NCI-H345 treated with DMSO at 0.1 percent for 48 hours (cell line): ENCODE measurements around the gene RHBDD1.
A peak's percentile ranks its signal among the peaks of the same experiment; 100 is the strongest.

ENCODE experiments used
- DNase-seq: peaks from one replicate; lab custom pipeline; 2025; ENCODE audit not compliant: unreplicated experiment; lab: John Stamatoyannopoulos, UW

RHBDD1 gene

GRCh38 chr2:226883296-226883795 lies 47.5 kb downstream of the RHBDD1 start:
- DNase-seq, result no peak

GRCh38 chr2:226884166-226884565 lies 48.3 kb downstream of the RHBDD1 start:
- DNase-seq, result no peak

GRCh38 chr2:226885769-226886435 lies 50.0 kb downstream of the RHBDD1 start:
- no peak for DNase-seq

- no peak for DNase-seq
Observed at GRCh38 chr2:226887940-226888339, 52.1 kb downstream of the RHBDD1 start.

GRCh38 chr2:226888378-226888965 lies 52.6 kb downstream of the RHBDD1 start:
- no peak for DNase-seq

- no peak for DNase-seq
Observed at GRCh38 chr2:226888971-226889370, 53.1 kb downstream of the RHBDD1 start.

- no peak for DNase-seq
Observed at GRCh38 chr2:226890286-226890685, 54.4 kb downstream of the RHBDD1 start.

- DNase-seq, result no peak
Observed at GRCh38 chr2:226891780-226892590, 56.1 kb downstream of the RHBDD1 start.

- no peak for DNase-seq
Observed at GRCh38 chr2:226892729-226893128, 56.9 kb downstream of the RHBDD1 start.

- no peak for DNase-seq
Observed at GRCh38 chr2:226893216-226893615, 57.4 kb downstream of the RHBDD1 start.

- DNase-seq, result no peak
Observed at GRCh38 chr2:226894752-226895151, 58.9 kb downstream of the RHBDD1 start.

GRCh38 chr2:226895579-226895978 lies 59.7 kb downstream of the RHBDD1 start:
- no peak for DNase-seq

GRCh38 chr2:226898121-226898520 lies 62.3 kb downstream of the RHBDD1 start:
- DNase-seq, result no peak

GRCh38 chr2:226898897-226899296 lies 63.0 kb downstream of the RHBDD1 start:
- DNase-seq, result peak; percentile 7

- DNase-seq, result no peak
Observed at GRCh38 chr2:226902041-226902966, 66.5 kb downstream of the RHBDD1 start.

GRCh38 chr2:226903179-226903578 lies 67.3 kb downstream of the RHBDD1 start:
- no peak for DNase-seq

- no peak for DNase-seq
Observed at GRCh38 chr2:226904592-226904991, 68.7 kb downstream of the RHBDD1 start.

- no peak for DNase-seq
Observed at GRCh38 chr2:226905718-226906117, 69.9 kb downstream of the RHBDD1 start.

GRCh38 chr2:226906163-226906693 lies 70.4 kb downstream of the RHBDD1 start:
- DNase-seq, result no peak

GRCh38 chr2:226909126-226909525 lies 73.3 kb downstream of the RHBDD1 start:
- no peak for DNase-seq

- DNase-seq, result no peak
Observed at GRCh38 chr2:226909836-226910235, 74.0 kb downstream of the RHBDD1 start.
